NCI-H2227 (cell line): ENCODE results near the gene FBXL4.

Source experiments
- DNase-seq: peaks from one replicate; lab custom pipeline; 2025; ENCODE audit not compliant: unreplicated experiment; lab: John Stamatoyannopoulos, UW

FBXL4 gene

GRCh38 chr6:98840385-98840784 is 107.4 kb downstream of the FBXL4 start:
- DNase-seq, result no peak

- DNase-seq, result peak; percentile 15
Measured at GRCh38 chr6:98839781-98840361, 107.9 kb downstream of the FBXL4 start.

GRCh38 chr6:98838975-98839374 is 108.8 kb downstream of the FBXL4 start:
- no peak for DNase-seq

- DNase-seq, result no peak
Measured at GRCh38 chr6:98838032-98838431, 109.7 kb downstream of the FBXL4 start.

- no peak for DNase-seq
Measured at GRCh38 chr6:98836962-98837944, 110.5 kb downstream of the FBXL4 start.

- peak; percentile 53 for DNase-seq
Measured at GRCh38 chr6:98836025-98836961, 111.5 kb downstream of the FBXL4 start.

- DNase-seq, result peak; percentile 53
Measured at GRCh38 chr6:98835149-98836024, 112.4 kb downstream of the FBXL4 start.

GRCh38 chr6:98834060-98835031 is 113.4 kb downstream of the FBXL4 start, which contains the start of gene POU3F2:
Gene POU3F2, plus strand, starts transcription at chr6:98834574. Its CDS starts 300 bp downstream, at chr6:98834874.
- DNase-seq, result peak; percentile 96

GRCh38 chr6:98833307-98834059 is 114.3 kb downstream of the FBXL4 start:
- DNase-seq, result peak; percentile 38

- peak; percentile 44 for DNase-seq
Measured at GRCh38 chr6:98833057-98833306, 114.8 kb downstream of the FBXL4 start.

GRCh38 chr6:98832284-98833056 is 115.3 kb downstream of the FBXL4 start:
- DNase-seq, result peak; percentile 40

- no peak for DNase-seq
Measured at GRCh38 chr6:98831959-98832283, 115.8 kb downstream of the FBXL4 start.

- peak; percentile 18 for DNase-seq
Measured at GRCh38 chr6:98831057-98831958, 116.4 kb downstream of the FBXL4 start.

- DNase-seq, result no peak
Measured at GRCh38 chr6:98830146-98830545, 117.6 kb downstream of the FBXL4 start.

GRCh38 chr6:98828941-98829411 is 118.8 kb downstream of the FBXL4 start:
- peak; percentile 37 for DNase-seq

GRCh38 chr6:98828211-98828788 is 119.4 kb downstream of the FBXL4 start:
- no peak for DNase-seq
